DOHH2 (cell line): Measurements from ENCODE around the gene VWA5A.

Source experiments
- H3F3A ChIP-seq: fragments of 200-600 bp; sonication (generic), shearing (Covaris generic); 2 replicates; pipeline ENCODE4 v1.6.0; 2016; ENCODE audit warnings: antibody characterized with exemption, mild to moderate bottlenecking; ENCODE audit not compliant: control insufficient read depth, insufficient read depth
- H3K27ac ChIP-seq: fragments of 200-600 bp; sonication (generic); 2 replicates; pipeline ENCODE4 v1.5.1; 2014; ENCODE audit warnings: low read depth, mild to moderate bottlenecking, low read length, moderate library complexity
- H3K27me3 ChIP-seq: fragments of 200-600 bp; sonication (generic); 2 replicates; pipeline ENCODE4 v1.6.1; 2014; ENCODE audit warnings: mild to moderate bottlenecking, low read length, mixed read lengths; ENCODE audit not compliant: control insufficient read depth
- H3K36me3 ChIP-seq: fragments of 200-600 bp; sonication (generic); 2 replicates; pipeline ENCODE4 v1.6.1; 2014; ENCODE audit warnings: mild to moderate bottlenecking, low read length, moderate library complexity, mixed read lengths; ENCODE audit not compliant: control insufficient read depth
- H3K4me1 ChIP-seq: fragments of 200-600 bp; sonication (generic); 2 replicates; pipeline ENCODE4 v1.6.1; 2014; ENCODE audit warnings: mild to moderate bottlenecking, low read length, mixed read lengths; ENCODE audit not compliant: control insufficient read depth
- H3K4me2 ChIP-seq: fragments of 200-600 bp; sonication (generic); 2 replicates; pipeline ENCODE4 v1.6.0; 2014; ENCODE audit warnings: mild to moderate bottlenecking, low read length, moderate library complexity
- H3K4me3 ChIP-seq: fragments of 200-600 bp; sonication (generic); 2 replicates; pipeline ENCODE4 v1.5.1; 2014; ENCODE audit warnings: mild to moderate bottlenecking, low read length, mixed read lengths
- H3K79me2 ChIP-seq: fragments of 200-600 bp; sonication (generic); 2 replicates; pipeline ENCODE4 v1.6.1; 2014; ENCODE audit warnings: mild to moderate bottlenecking, low read length, mixed read lengths; ENCODE audit not compliant: control insufficient read depth
- H3K9me2 ChIP-seq: fragments of 200-600 bp; sonication (generic); replicated peaks from 2 replicates; pipeline ENCODE4 v1.6.1; 2014; ENCODE audit warnings: mild to moderate bottlenecking, low read length, mixed read lengths; ENCODE audit not compliant: control insufficient read depth
- H3K9me3 ChIP-seq: fragments of 200-600 bp; sonication (generic); 2 replicates; pipeline ENCODE4 v1.6.1; 2014; ENCODE audit warnings: antibody characterized with exemption, low read length, mixed read lengths; ENCODE audit not compliant: control insufficient read depth, insufficient read depth
- H4K20me1 ChIP-seq: fragments of 200-600 bp; sonication (generic); 2 replicates; pipeline ENCODE4 v1.6.0; 2014; ENCODE audit warnings: low read depth, mild to moderate bottlenecking, antibody characterized with exemption, low read length, moderate library complexity; ENCODE audit not compliant: control insufficient read depth, insufficient read depth
- EZH2phosphoT487 ChIP-seq: fragments of 200-600 bp; sonication (generic); IDR thresholded peaks from 2 replicates; pipeline ENCODE4 v1.6.1; 2017; ENCODE audit warnings: borderline replicate concordance, mild to moderate bottlenecking, antibody characterized with exemption, low read length, moderate library complexity, mixed read lengths
- TF ChIP-seq, protein P1 (sequence below): fragments of 200-600 bp; sonication (generic); IDR thresholded peaks from one replicate; pipeline ENCODE4 v1.5.1; 2014; ENCODE audit warnings: antibody characterized with exemption, mild to moderate bottlenecking, low read depth, low read length; ENCODE audit not compliant: poor library complexity, severe bottlenecking

Gene VWA5A

DNA sequence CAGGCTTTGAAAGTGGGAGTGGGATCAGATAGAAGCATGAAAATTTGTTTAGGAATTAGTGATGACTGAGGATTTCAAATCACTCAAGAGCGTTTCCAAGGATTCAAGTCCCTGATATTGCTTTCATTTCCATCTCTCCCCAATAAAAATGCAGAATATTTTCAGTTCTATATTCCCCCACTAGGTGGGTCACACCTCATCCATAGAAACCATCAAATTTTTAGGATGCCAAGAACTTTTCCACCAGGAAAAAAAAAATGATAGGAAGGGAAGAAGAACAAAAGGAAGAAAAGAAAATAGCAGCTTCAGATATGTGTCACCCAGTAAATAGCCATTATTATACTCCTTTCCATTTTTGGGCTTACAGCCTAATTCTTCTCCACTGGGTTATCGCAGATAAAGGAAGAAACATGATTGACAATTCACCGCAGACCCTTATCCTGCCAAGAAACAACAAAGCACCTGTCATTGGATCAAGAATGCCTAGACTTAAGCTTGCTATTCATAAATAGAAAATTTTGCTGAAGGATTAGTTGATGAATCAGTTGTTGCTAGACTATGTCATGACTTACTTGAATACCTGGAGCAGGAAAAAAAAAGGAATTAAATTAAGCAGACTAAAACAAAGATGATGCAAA is 37.6 kb downstream of the VWA5A start:
- Histone ChIP-seq H3K9me2 (no peaks in the 10 kb centered on the region), H3K27ac (no peak overlapping the region), H3F3A (no peaks in the 10 kb centered on the region), H3K27me3 (no peaks in the 10 kb centered on the region), H3K9me3 (no peaks in the 10 kb centered on the region), H3K4me1 (no peaks in the 10 kb centered on the region), H3K4me3 (no peak overlapping the region), H3K79me2 (no peaks in the 10 kb centered on the region), H3K36me3 (no peaks in the 10 kb centered on the region), H3K4me2 (no peak overlapping the region), H4K20me1 (no peaks in the 10 kb centered on the region)
- TF ChIP-seq, protein P1, sequence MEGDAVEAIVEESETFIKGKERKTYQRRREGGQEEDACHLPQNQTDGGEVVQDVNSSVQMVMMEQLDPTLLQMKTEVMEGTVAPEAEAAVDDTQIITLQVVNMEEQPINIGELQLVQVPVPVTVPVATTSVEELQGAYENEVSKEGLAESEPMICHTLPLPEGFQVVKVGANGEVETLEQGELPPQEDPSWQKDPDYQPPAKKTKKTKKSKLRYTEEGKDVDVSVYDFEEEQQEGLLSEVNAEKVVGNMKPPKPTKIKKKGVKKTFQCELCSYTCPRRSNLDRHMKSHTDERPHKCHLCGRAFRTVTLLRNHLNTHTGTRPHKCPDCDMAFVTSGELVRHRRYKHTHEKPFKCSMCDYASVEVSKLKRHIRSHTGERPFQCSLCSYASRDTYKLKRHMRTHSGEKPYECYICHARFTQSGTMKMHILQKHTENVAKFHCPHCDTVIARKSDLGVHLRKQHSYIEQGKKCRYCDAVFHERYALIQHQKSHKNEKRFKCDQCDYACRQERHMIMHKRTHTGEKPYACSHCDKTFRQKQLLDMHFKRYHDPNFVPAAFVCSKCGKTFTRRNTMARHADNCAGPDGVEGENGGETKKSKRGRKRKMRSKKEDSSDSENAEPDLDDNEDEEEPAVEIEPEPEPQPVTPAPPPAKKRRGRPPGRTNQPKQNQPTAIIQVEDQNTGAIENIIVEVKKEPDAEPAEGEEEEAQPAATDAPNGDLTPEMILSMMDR = no peak
- no peak for TF ChIP-seq EZH2phosphoT487

DNA sequence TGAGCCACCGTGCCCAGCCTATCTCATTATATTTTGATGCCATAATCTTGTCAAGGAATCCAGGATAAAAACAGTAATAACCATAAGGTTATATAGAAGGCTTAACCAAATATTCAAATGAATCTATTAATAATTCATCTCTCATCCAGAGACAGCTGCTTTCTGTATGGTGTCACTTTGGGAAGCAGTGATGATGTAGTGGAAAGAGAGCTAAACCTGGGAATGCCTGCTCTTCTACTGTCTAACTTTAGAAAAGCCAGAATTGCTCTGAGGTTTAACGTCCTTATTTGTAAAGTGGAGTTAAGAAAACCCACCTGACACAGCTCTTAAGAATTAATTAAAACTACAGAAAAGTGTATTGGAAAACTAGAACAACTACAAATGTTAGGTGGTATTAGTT is 38.6 kb downstream of the VWA5A start:
- Histone ChIP-seq H3K4me3 (no peak overlapping the region), H3K4me1 (no peaks in the 10 kb centered on the region), H3K27ac (no peak overlapping the region), H3K36me3 (no peaks in the 10 kb centered on the region), H3K9me3 (no peaks in the 10 kb centered on the region), H3K79me2 (no peaks in the 10 kb centered on the region), H3K9me2 (no peaks in the 10 kb centered on the region), H4K20me1 (no peaks in the 10 kb centered on the region), H3K27me3 (no peaks in the 10 kb centered on the region), H3K4me2 (no peak overlapping the region), H3F3A (no peaks in the 10 kb centered on the region)
- TF ChIP-seq, protein P1 = no peak
- no peak for TF ChIP-seq EZH2phosphoT487

DNA sequence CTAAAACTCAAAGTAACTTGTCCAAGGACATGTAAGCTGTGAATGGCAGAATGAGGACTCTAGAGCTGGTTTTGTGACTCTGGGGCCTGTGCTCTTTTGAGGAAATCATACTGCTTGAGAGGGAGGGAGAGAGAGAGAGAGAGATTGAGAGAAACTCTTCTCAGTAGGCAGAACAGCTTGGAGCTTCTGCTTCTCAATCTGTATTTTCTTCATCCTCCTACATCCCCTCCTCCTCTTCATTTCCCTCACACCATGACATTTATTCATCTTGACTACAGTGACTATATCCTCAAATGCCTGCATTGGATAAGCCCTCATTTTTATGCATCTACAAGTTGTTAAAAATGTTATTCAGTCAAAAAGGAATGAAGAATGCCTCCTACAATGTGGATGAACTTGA is 44.2 kb downstream of the VWA5A start:
- no peaks in the 10 kb centered on the region for H3K4me1 ChIP-seq
- TF ChIP-seq EZH2phosphoT487 = no peak
- TF ChIP-seq, protein P1 = no peak
- no peaks in the 10 kb centered on the region for H3K36me3 ChIP-seq
- H3K4me2 ChIP-seq = no peak overlapping the region
- no peaks in the 10 kb centered on the region for H3K27me3 ChIP-seq
- no peaks in the 10 kb centered on the region for H3K79me2 ChIP-seq
- no peaks in the 10 kb centered on the region for H3K9me3 ChIP-seq
- H3K4me3 ChIP-seq = no peak overlapping the region
- no peak overlapping the region for H3K27ac ChIP-seq
- no peaks in the 10 kb centered on the region for H3K9me2 ChIP-seq
- H3F3A ChIP-seq = no peaks in the 10 kb centered on the region
- no peaks in the 10 kb centered on the region for H4K20me1 ChIP-seq
